Right cardiac atrium (tissue), 5 donors: Measurements from ENCODE around the gene GALNTL6. TPM values are rescaled to one million over a fixed set of nuclear protein-coding genes. Genes with fewer than 3 reads are reported as not detected.

Source experiments
- ATAC-seq, 2 donors: fragments of 200-7000 bp; cut with Tn5 transposase; one replicate each; pipeline versions ENCODE4 v1.8.0 to v1.9.1; 2020; ENCODE audit warnings: moderate library complexity in 2 of 2, mild to moderate bottlenecking in 1 of 2
- DNase-seq, 3 donors: peaks; one replicate each; pipeline ENCODE4 v3.0.0-alpha.2; 2020
- H3K27ac ChIP-seq: one replicate; pipeline ENCODE4 v1.5.1; 2013; ENCODE audit warnings: mild to moderate bottlenecking, low read length, control low read depth, moderate library complexity
- H3K27me3 ChIP-seq: one replicate; pipeline ENCODE4 v1.6.1; 2013; ENCODE audit not compliant: control insufficient read depth, insufficient read depth
- H3K4me1 ChIP-seq: one replicate; pipeline ENCODE4 v1.6.1; 2013; ENCODE audit warnings: low read length; ENCODE audit not compliant: control insufficient read depth, insufficient read depth
- H3K4me3 ChIP-seq: one replicate; pipeline ENCODE4 v1.5.1; 2013; ENCODE audit warnings: low read length, control low read depth
- H3K9me3 ChIP-seq: one replicate; pipeline ENCODE4 v1.6.1; 2013; ENCODE audit warnings: low read length; ENCODE audit not compliant: control insufficient read depth
- WGBS: extraction: QIAGEN DNeasy Blood & Tissue Kit; methylation state at CpG from one replicate; pipeline ENCODE4 v1.1.7; 2013; 5-methylcytosine and 5-hydroxymethylcytosine counted together
- intact Hi-C, 4 donors: fragments of 100-400 bp; cut with DNase I; formaldehyde crosslinking; loops; one replicate each; pipeline versions ENCODE4 v1.11.0 to v1.14.0; 2022 to 2023
- polyA plus RNA-seq: library from polyadenylated mRNA; stranded (reverse); fragments of 200-250 nt; gene quantifications from one replicate; pipeline ENCODE4 v1.2.3, GENCODE V29; 2013
- total RNA-seq, 4 donors: library from RNA; stranded (reverse); fragmentation: NEBNext Ultra II Directional; extraction: Animal tissue kit (Norgen Biotek cat#: 25700); gene quantifications; one replicate each; pipeline ENCODE4 v1.2.1, GENCODE V29; 2021
- donor health status: healthy with polysubstance abuse.
- donor health status: DM: no; HTN: yes; CAD: no.
- donor health status: DM: no; HTN: no; CAD: no.
- donor health status: DM: no; HTN: yes; CAD: no; lungs with severe emphysema.
- donor health status: DM: yes; HTN: yes; CAD: no.

The GALNTL6 gene
- total and polyA plus RNA-seq, 5 donors = not detected

DNA sequence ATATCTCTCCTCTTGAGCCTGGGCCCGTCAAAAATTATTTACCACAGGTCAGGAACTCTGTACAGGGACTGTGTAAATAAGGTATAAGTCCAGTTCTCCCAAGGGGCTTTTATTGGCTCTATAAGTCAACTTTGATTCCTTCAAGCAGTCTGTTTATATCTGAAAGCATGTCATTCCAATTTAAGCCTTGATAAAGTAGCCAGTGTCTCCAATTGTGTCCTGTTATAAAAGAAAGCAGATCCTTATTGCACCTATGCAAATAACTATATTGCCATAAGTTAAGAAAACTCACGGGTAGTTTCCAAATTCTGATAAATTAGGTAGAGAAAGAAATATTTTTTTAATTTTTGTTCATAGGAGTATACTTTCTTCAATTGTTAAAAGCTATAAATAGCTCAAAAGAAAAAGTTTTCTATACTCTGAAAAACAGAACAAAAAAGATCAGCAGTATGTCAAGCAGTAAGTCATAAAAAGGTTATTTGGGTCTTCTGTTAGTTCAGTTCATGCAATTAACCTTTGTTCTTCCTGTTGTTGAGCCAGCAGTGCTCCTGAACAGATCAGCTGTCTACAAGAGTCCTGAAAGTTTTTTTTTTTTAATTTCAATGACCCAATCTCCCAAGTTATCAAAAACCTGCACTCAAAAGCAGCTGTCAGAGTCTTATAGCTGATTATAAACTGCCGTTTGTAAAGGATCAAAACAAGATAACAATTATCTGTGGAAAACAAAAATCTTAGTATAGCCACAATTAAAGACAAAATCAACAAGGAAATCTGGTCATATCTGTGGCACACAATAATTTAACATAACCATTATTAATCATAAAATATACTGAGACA, 1177.0 kb downstream of the GALNTL6 start:
- no peak overlapping the region for H3K27ac ChIP-seq
- H3K9me3 ChIP-seq = peaks cover 1% of the 10 kb centered on the region
- WGBS = 54% methylated on average over 3 of the region's 3 CpGs
- DNase-seq = no peak
- no peak overlapping the region for H3K4me3 ChIP-seq
- intact Hi-C loops = no loop called here
- H3K27me3 ChIP-seq = no peaks in the 10 kb centered on the region
- no peak for ATAC-seq
- no peaks in the 10 kb centered on the region for H3K4me1 ChIP-seq

DNA sequence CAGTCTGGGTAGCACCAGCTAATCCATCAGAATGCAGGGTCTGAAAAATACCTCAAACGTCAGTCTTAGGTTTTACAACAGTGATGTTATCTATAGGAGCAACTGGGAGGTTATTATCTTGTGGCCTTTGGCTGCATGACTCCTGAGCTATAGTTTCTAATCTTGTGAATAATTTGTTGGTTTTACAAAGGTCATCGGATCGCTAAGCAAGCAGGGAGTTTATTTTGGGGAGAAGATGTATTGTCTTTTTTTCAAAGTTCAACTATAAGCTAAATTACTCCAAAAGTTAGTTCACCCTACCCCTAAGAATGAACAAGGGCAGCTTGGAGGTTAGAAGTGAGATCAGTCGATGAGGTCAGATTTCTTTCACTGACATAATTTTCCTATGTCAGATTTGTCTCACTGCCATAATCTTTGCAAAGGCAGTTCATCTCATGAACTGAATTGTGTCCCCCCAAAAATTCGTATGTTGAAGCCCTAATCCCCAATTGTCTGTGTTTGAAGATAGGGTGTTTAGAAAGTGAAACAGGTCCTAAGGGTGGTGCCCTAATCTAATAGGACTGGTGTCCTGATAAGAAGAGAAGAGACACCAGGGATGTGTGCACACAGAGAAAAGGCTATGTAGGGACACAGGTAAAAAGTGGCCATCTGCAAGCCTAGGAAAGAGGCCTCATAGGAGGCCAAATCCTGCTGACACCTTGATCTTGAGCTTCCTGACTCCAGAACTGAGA, 1179.6 kb downstream of the GALNTL6 start:
- no peak for ATAC-seq
- Histone ChIP-seq H3K4me3 (no peak overlapping the region), H3K27me3 (no peaks in the 10 kb centered on the region), H3K27ac (no peak overlapping the region), H3K4me1 (no peaks in the 10 kb centered on the region), H3K9me3 (peaks cover 1% of the 10 kb centered on the region)
- intact Hi-C loops = no loop called here
- DNase-seq = no peak
- WGBS = 69% methylated on average over 5 of the region's 5 CpGs

DNA sequence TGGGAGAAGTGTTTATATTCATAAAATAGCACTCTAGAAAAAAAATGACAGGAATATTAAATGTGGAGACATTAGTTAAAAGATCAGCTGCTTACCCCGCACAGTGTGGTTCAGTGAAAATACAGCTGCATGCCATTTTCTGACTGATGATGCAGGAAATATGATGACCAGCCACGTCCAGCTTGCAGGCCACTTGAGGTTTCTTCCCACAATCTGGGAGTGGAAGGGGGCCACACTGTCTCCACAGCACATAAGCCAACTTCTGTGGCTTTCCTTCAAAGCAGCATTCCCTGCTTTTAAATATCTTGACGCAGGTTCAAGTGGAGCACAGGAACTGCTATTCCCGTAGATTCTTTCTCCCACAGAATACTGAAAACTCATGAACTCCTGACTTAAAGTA, 1182.0 kb downstream of the GALNTL6 start:
- WGBS = 64% methylated on average over 4 of the region's 4 CpGs
- ATAC-seq (no peak), DNase-seq (no peak)
- Histone ChIP-seq H3K27ac (no peak overlapping the region), H3K27me3 (no peaks in the 10 kb centered on the region), H3K9me3 (no peaks in the 10 kb centered on the region), H3K4me3 (no peak overlapping the region), H3K4me1 (no peaks in the 10 kb centered on the region)
- intact Hi-C loops = no loop called here

DNA sequence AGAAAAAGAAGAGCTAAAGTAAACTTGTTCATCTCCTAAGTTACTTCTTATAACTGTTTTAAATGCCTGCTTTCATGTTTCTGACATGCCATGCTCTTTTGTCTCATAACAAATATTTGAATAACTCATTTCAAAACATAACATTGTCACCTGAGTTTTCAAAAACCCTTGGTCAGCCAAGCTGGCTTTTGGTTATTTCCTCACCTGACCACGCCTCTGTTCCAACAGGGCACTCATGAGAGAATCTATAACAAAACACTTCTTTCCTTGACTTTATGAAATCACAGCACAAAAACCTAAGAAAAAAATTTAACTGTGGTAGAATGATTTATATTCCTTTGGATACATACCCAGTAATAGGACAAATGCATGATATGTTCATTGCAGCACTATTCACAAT, 1182.5 kb downstream of the GALNTL6 start:
- DNase-seq (no peak), ATAC-seq (no peak)
- no peaks in the 10 kb centered on the region for H3K9me3 ChIP-seq
- H3K4me3 ChIP-seq = no peak overlapping the region
- H3K27ac ChIP-seq = no peak overlapping the region
- intact Hi-C loops = no loop called here
- no peaks in the 10 kb centered on the region for H3K27me3 ChIP-seq
- H3K4me1 ChIP-seq = no peaks in the 10 kb centered on the region
- WGBS = 93% methylated on average over 1 of the region's 1 CpG

DNA sequence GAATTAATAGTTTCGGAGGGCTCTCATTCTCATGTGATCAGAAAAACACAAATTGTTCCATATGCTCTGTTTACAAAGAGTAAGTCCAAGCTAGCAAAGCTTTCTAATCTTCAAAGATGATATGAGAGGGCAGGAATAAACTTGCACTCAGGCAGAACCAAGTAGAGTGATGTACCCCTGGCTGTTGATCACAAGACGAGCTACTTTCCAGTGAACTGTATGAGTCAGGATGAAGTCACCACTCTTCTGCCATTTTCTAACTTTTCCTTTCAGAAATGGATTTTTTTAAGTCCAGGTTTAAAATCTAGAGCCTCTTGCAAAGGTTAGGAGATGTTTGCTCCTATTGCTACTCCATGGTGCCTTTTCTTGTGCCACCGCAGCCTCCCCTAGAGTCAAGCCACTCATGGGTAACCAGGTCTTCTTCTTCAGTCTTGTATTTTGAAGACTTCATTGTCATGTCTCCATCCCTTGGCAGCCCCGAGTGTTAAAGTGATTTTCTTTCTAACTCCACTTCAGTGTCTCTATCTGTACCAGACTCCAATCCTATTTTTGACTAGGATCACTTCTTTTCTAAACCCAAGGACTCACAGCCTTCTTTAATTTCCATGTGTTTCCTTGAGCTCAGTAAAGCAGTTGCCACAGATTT, 1183.5 kb downstream of the GALNTL6 start:
- no peak for ATAC-seq
- DNase-seq = no peak
- intact Hi-C loops = no loop called here
- Histone ChIP-seq H3K9me3 (no peaks in the 10 kb centered on the region), H3K27me3 (no peaks in the 10 kb centered on the region), H3K4me1 (no peaks in the 10 kb centered on the region), H3K4me3 (no peak overlapping the region), H3K27ac (no peak overlapping the region)
- 84% methylated on average over 4 of the region's 4 CpGs for WGBS

DNA sequence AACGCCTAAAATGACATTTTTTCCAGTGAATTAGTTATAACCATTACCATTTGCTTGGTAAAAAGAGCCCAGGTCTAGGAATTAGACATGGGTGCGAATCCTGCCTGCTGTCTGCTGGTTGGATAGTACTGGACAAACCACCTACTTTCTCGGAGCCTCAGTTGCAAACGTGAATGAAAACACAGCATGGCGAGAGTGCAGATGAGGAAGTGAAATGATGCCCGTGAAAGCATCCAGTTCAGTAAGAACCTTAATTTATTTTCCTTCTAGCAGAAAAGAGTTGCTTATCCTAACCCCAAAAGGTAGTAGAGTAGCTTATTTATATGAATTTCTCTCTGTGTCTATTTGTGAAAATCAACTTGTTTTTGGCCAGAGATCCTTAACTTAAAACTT, 1184.0 kb downstream of the GALNTL6 start:
- no peak for ATAC-seq
- no peaks in the 10 kb centered on the region for H3K9me3 ChIP-seq
- 87% methylated on average over 6 of the region's 6 CpGs for WGBS
- no peak overlapping the region for H3K4me3 ChIP-seq
- H3K27ac ChIP-seq = no peak overlapping the region
- DNase-seq = no peak
- H3K4me1 ChIP-seq = no peaks in the 10 kb centered on the region
- H3K27me3 ChIP-seq = no peaks in the 10 kb centered on the region
- intact Hi-C loops = no loop called here

DNA sequence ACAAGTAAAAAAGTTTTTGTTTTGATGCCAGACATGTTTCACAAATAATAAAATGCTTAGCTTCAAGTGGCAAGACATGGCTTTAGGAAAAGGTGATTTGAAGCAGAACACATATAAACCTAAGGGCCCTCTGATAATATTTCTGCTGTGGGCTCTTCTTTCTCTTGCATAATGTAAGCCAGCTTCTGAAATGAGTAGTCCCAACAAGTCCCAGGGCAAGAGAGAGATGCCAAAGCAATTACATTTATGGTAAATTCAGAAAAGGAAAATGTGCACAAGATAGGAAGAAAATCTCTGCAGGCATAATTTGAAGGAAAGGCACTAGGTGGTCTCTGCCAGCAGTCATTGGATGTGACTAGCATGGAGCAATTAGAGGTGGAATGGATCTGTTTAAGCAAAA, 1184.7 kb downstream of the GALNTL6 start:
- no peaks in the 10 kb centered on the region for H3K4me1 ChIP-seq
- no peak overlapping the region for H3K4me3 ChIP-seq
- H3K27ac ChIP-seq = no peak overlapping the region
- DNase-seq (no peak), ATAC-seq (no peak)
- intact Hi-C loops = no loop called here
- no peaks in the 10 kb centered on the region for H3K27me3 ChIP-seq
- H3K9me3 ChIP-seq = no peaks in the 10 kb centered on the region

DNA sequence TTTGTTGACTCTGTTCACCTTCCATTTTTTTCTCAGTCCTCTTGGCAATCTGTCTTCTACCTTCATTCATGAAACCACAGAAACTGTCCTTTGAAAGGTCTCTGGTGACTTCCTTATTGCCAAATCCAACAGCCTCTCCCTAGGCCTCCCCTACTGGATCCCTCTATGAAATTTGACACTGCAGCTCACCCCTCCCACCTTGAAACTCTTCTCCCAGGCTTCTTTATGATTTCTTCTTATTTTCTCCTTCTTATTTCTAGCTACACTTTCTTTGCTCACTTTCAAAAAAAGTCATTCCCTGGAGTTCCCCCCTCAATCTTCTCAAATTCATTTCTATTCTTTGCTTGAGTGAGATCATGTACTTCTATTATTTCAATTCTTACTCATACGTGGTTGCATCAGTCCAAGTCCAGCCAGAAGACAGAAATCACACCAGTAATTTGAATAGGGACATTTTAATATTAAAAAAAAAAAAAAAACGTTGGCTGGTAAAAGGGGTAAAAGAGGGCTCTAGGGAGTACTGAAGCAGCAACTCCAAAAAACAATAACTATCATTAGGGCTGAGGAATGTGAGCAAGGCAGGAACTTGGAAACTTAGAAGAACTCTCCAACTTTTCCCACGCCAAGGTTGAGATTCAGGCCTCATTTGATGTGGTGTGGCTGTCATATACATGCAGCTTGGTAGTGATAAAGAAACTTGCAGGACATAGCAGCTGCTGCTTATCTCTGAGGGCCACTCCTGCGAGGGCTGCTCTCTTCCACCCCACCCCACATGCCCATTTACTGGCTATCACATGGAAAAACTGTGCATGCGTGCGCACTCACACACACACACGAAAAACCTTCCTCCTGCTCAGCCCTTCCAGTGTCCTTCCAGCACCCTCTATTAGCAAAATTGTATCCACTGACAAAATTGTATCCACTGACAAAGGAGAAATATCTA, 1185.6 kb downstream of the GALNTL6 start:
- Histone ChIP-seq H3K27ac (no peak overlapping the region), H3K9me3 (no peaks in the 10 kb centered on the region), H3K4me1 (no peaks in the 10 kb centered on the region), H3K4me3 (no peak overlapping the region), H3K27me3 (no peaks in the 10 kb centered on the region)
- WGBS = 39% methylated on average over 7 of the region's 7 CpGs
- ATAC-seq = no peak
- intact Hi-C loops = no loop called here
- DNase-seq = no peak

DNA sequence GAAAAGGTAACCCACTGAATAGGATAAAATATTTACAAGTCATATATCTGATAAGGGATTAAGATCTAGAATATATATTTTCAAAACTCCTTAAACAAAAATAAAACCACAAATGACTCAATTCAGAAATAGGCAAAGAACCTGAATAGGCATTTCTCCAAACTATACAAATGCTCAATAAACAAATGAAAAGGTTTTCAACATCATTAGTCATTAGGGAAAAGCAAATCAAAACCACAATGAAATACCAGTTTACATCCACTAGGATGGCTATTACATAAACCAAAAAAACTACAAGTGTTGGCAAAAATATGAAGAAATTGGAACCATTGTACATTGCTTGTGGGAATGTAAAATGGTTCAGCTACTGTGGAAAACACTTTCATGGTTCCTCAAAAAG, 1188.4 kb downstream of the GALNTL6 start:
- Histone ChIP-seq H3K27me3 (no peaks in the 10 kb centered on the region), H3K4me3 (no peak overlapping the region), H3K4me1 (no peaks in the 10 kb centered on the region), H3K27ac (no peak overlapping the region), H3K9me3 (no peaks in the 10 kb centered on the region)
- intact Hi-C loops = no loop called here
- ATAC-seq = no peak
- DNase-seq = no peak

DNA sequence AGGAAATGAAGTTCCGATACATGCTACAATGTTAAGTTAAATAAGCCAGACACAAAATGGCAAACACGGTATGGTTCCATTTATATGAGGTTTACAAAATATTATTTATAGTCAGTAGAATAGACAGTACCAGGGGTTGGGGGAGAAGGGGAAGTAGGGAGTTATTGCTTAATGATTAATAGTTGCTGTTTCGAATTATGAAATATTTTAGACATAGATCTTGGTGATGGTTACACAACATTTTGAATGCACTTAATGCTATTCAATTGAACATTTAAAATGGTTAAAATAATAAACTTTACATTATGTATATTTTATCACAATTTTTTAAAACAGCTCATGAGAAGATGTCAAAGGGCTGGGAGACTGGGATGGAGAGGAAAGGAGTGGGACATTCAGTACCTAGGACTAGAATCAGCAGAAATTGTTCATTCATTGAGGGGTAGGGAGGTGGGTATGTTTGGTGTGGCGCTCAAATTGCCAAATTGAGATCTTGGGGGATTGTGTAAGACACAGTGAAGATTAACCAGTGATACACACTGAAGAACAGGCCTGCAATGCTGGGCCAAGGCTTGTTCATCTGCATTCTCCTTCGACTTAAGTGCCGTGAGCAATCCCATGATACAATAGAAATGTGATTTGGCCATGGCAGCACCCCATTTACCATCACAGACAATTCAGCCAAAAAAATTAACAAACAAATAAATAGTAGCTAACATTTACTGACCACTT, 1189.8 kb downstream of the GALNTL6 start:
- 89% methylated on average over 6 of the region's 6 CpGs for WGBS

More for the DNA sequence above, 1189.8 kb downstream of the GALNTL6 start:
- Histone ChIP-seq H3K4me3 (no peak overlapping the region), H3K27me3 (no peaks in the 10 kb centered on the region), H3K4me1 (no peaks in the 10 kb centered on the region), H3K27ac (no peak overlapping the region), H3K9me3 (no peaks in the 10 kb centered on the region)
- no peak for ATAC-seq
- intact Hi-C loops = no loop called here
- no peak for DNase-seq
